PC-3 (cell line): ENCODE data around the gene KREMEN2. TPM values are rescaled to one million over a fixed set of nuclear protein-coding genes. Genes with fewer than 3 reads are reported as not detected.
"Not testable (repeated sequence)": the region's sequence is repeated elsewhere in the genome, so short reads cannot be mapped to it uniquely, and the experiment has no call there.

Experiments
- ATAC-seq: fragments of 200-7000 bp; cut with Tn5 transposase; 2 replicates; pipeline ENCODE4 v1.9.1; 2020; ENCODE audit warnings: mild to moderate bottlenecking, moderate library complexity
- BruUV-seq: library from RNA; stranded (reverse); fragments of 400-500 nt; replicated peaks from 2 replicates; lab custom pipeline; 2021; lab: Mats Ljungman, UMichigan
- CTCF ChIA-PET: fragments of 300-600 bp; sonication (Branson Sonifier 250); formaldehyde crosslinking; loops from one replicate; lab custom pipeline; 2022; ENCODE audit warnings: antibody characterized with exemption; lab: Charles Lee
- POLR2A ChIA-PET: fragments of 300-600 bp; sonication (Branson Sonifier 250); formaldehyde crosslinking; loops from one replicate; lab custom pipeline; 2022; ENCODE audit warnings: antibody characterized with exemption; ENCODE audit not compliant: unreplicated experiment; lab: Charles Lee
- DNase-seq: peaks from one replicate; pipeline ENCODE4 v3.0.0-alpha.2; 2015
- H2AFZ ChIP-seq: fragments of 300-600 bp; sonication (generic); 2 replicates; pipeline ENCODE4 v1.6.0; 2016; ENCODE audit warnings: antibody characterized with exemption, low read length
- H3F3A ChIP-seq: fragments of 300-600 bp; sonication (generic); one replicate; pipeline ENCODE4 v1.6.0; 2017; ENCODE audit warnings: antibody characterized with exemption, low read length, control low read depth, mild to moderate bottlenecking; ENCODE audit not compliant: unreplicated experiment
- H3K27ac ChIP-seq: fragments of 300-600 bp; sonication (generic); 2 replicates; pipeline ENCODE4 v1.5.1; 2016; ENCODE audit warnings: mild to moderate bottlenecking, low read length
- H3K27me3 ChIP-seq: fragments of 300-600 bp; sonication (generic); 2 replicates; pipeline ENCODE4 v1.6.1; 2016; ENCODE audit warnings: low read length, mixed read lengths
- H3K36me3 ChIP-seq: fragments of 300-600 bp; sonication (generic); 2 replicates; pipeline ENCODE4 v1.6.1; 2016; ENCODE audit warnings: low read depth, mixed run types, low read length, mixed read lengths
- H3K4me1 ChIP-seq: fragments of 300-600 bp; sonication (generic); 2 replicates; pipeline ENCODE4 v1.5.1; 2016; ENCODE audit warnings: low read length; ENCODE audit not compliant: insufficient read depth
- H3K4me2 ChIP-seq: fragments of 300-600 bp; sonication (generic); 2 replicates; pipeline ENCODE4 v1.6.0; 2016; ENCODE audit warnings: low read length
- H3K4me3 ChIP-seq: fragments of 300-600 bp; sonication (generic); 2 replicates; pipeline ENCODE4 v1.5.1; 2016; ENCODE audit warnings: mild to moderate bottlenecking, low read length, mixed read lengths
- H3K79me2 ChIP-seq: fragments of 300-600 bp; sonication (generic); 2 replicates; pipeline ENCODE4 v1.6.1; 2017; ENCODE audit warnings: low read length, mixed read lengths
- H3K9ac ChIP-seq: fragments of 300-600 bp; sonication (generic); 2 replicates; pipeline ENCODE4 v1.6.0; 2016; ENCODE audit warnings: mild to moderate bottlenecking, low read length
- H3K9me2 ChIP-seq: fragments of 300-600 bp; sonication (generic); replicated peaks from 2 replicates; pipeline ENCODE4 v1.6.1; 2016; ENCODE audit warnings: mixed run types, low read length, mixed read lengths
- H3K9me3 ChIP-seq: fragments of 300-600 bp; sonication (generic); 2 replicates; pipeline ENCODE4 v1.6.1; 2016; ENCODE audit warnings: low read length, mixed read lengths
- H4K20me1 ChIP-seq: fragments of 300-600 bp; sonication (generic); 2 replicates; pipeline ENCODE4 v1.6.1; 2016; ENCODE audit warnings: low read length, mixed read lengths
- EZH2 ChIP-seq: fragments of 300-600 bp; sonication (generic); IDR thresholded peaks from one replicate; pipeline ENCODE4 v1.6.1; 2017; ENCODE audit warnings: antibody characterized with exemption, mild to moderate bottlenecking, low read length; ENCODE audit not compliant: unreplicated experiment
- EZH2phosphoT487 ChIP-seq: fragments of 300-600 bp; sonication (generic); IDR thresholded peaks from 2 replicates; pipeline ENCODE4 v1.6.1; 2018; ENCODE audit warnings: mild to moderate bottlenecking, antibody characterized with exemption, low read length, borderline replicate concordance
- intact Hi-C: fragments of 100-400 bp; cut with micrococcal nuclease; formaldehyde crosslinking; loops from 2 replicates; pipeline ENCODE4 v1.9.0; 2023
- total RNA-seq: library from RNA; depleted of rRNA; stranded (reverse); fragments of >200 nt; gene quantifications from 2 replicates; pipeline ENCODE4 v1.2.3, GENCODE V29; 2014
- TF ChIP-seq, protein P1 (sequence below): fragments of 300-600 bp; sonication (generic); conservative IDR thresholded peaks from 2 replicates; pipeline ENCODE4 v1.5.1; 2017; ENCODE audit warnings: antibody characterized with exemption, low read depth, mild to moderate bottlenecking, low read length

The KREMEN2 gene
- total RNA-seq, 1 experiment from 2014 or later, result 3.6 TPM

DNA sequence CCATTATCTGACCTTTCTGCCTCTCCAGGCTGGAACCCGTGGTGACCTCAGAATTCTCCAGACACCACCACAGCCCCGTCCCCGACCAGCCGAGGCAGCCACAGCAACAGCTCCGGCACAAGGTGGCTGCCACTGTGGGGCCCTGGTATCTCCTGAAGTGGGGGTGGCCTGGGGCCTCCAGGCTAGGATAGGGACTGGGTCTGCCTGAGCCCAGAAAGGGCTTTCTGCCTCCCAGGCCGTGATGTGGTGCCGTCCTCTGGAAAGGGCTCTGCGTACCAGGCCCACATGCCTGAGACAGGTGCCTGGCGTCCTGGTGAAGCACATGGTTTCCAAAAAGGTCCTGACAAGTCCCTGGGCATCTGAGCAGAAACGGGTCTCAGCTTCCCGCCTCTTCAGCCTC lies 35.3 kb upstream of the KREMEN2 start:
- TF ChIP-seq EZH2 (no peak), EZH2phosphoT487 (no peak)
- TF ChIP-seq, protein P1, sequence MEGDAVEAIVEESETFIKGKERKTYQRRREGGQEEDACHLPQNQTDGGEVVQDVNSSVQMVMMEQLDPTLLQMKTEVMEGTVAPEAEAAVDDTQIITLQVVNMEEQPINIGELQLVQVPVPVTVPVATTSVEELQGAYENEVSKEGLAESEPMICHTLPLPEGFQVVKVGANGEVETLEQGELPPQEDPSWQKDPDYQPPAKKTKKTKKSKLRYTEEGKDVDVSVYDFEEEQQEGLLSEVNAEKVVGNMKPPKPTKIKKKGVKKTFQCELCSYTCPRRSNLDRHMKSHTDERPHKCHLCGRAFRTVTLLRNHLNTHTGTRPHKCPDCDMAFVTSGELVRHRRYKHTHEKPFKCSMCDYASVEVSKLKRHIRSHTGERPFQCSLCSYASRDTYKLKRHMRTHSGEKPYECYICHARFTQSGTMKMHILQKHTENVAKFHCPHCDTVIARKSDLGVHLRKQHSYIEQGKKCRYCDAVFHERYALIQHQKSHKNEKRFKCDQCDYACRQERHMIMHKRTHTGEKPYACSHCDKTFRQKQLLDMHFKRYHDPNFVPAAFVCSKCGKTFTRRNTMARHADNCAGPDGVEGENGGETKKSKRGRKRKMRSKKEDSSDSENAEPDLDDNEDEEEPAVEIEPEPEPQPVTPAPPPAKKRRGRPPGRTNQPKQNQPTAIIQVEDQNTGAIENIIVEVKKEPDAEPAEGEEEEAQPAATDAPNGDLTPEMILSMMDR, result no peak
- Histone ChIP-seq H3K9me3 (no peaks in the 10 kb centered on the region), H3K27ac (no peak overlapping the region), H3K27me3 (no peaks in the 10 kb centered on the region), H3K36me3 (no peaks in the 10 kb centered on the region), H3K4me3 (no peak overlapping the region), H3K4me2 (no peak overlapping the region), H3K4me1 (peaks cover 5% of the 10 kb centered on the region; the same call in 1 of the 2 replicates), H3F3A (no peaks in the 10 kb centered on the region), H4K20me1 (no peaks in the 10 kb centered on the region), H3K9ac (no peak overlapping the region), H3K9me2 (no peaks in the 10 kb centered on the region), H3K79me2 (no peaks in the 10 kb centered on the region), H2AFZ (no peak overlapping the region)
- intact Hi-C loops, result no loop called here
- ChIA-PET POLR2A (no interaction called here), CTCF (no interaction called here)
- no peak for DNase-seq
- ATAC-seq, result no peak
- BruUV-seq, result no TSS peak

- Histone ChIP-seq H3K9me2 (no peaks in the 10 kb centered on the region), H4K20me1 (no peaks in the 10 kb centered on the region), H3K9ac (no peak overlapping the region), H3K27me3 (no peaks in the 10 kb centered on the region), H3K4me2 (no peak overlapping the region), H3F3A (no peaks in the 10 kb centered on the region), H3K79me2 (no peaks in the 10 kb centered on the region), H3K9me3 (no peaks in the 10 kb centered on the region), H3K4me1 (peaks cover 5% of the 10 kb centered on the region; the same call in 1 of the 2 replicates), H2AFZ (no peak overlapping the region), H3K4me3 (no peak overlapping the region), H3K36me3 (no peaks in the 10 kb centered on the region), H3K27ac (no peak overlapping the region)
- no TSS peak for BruUV-seq
- intact Hi-C loops, result no loop called here
- TF ChIP-seq, protein P1, result no peak
- no peak for TF ChIP-seq EZH2
- no peak for TF ChIP-seq EZH2phosphoT487
- CTCF ChIA-PET, result no interaction called here
- POLR2A ChIA-PET, result no interaction called here
- DNase-seq, result no peak
- no peak for ATAC-seq
These were observed 34.4 kb upstream of the KREMEN2 start for GRCh38 chr16:2929693-2930092.

DNA sequence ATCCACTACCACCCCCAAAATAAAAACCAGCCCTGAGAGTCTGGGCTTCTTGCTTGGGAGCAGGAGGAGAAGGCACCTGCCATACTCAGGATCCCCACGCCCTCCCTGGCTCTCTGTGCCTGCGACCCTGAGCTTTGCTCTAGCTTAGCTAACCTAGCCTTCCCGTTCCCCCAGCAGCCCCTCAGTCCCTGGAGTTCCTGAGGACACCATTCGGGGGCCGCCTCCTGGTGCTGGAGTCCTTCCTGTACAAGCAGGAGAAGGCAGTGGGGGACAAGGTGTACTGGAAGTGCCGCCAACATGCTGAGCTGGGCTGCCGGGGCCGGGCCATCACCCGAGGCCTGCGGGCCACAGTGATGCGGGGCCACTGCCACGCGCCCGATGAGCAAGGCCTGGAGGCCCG lies 33.8 kb upstream of the KREMEN2 start:
- H3K27me3 ChIP-seq, result no peaks in the 10 kb centered on the region
- H3K4me2 ChIP-seq, result no peak overlapping the region
- ATAC-seq, result no peak
- H3K27ac ChIP-seq, result no peak overlapping the region
- DNase-seq, result no peak
- TF ChIP-seq, protein P1, result no peak
- TF ChIP-seq EZH2 (no peak), EZH2phosphoT487 (no peak)
- no peaks in the 10 kb centered on the region for H3K36me3 ChIP-seq
- no peak overlapping the region for H2AFZ ChIP-seq
- ChIA-PET POLR2A (no interaction called here), CTCF (no interaction called here)
- no peaks in the 10 kb centered on the region for H4K20me1 ChIP-seq
- H3K9me2 ChIP-seq, result no peaks in the 10 kb centered on the region
- H3K9ac ChIP-seq, result no peak overlapping the region
- no peaks in the 10 kb centered on the region for H3F3A ChIP-seq
- H3K4me3 ChIP-seq, result no peak overlapping the region
- peaks cover 5% of the 10 kb centered on the region; the same call in 1 of the 2 replicates for H3K4me1 ChIP-seq
- no peaks in the 10 kb centered on the region for H3K9me3 ChIP-seq
- no peaks in the 10 kb centered on the region for H3K79me2 ChIP-seq
- intact Hi-C loops, result no loop called here
- BruUV-seq, result no TSS peak

DNA sequence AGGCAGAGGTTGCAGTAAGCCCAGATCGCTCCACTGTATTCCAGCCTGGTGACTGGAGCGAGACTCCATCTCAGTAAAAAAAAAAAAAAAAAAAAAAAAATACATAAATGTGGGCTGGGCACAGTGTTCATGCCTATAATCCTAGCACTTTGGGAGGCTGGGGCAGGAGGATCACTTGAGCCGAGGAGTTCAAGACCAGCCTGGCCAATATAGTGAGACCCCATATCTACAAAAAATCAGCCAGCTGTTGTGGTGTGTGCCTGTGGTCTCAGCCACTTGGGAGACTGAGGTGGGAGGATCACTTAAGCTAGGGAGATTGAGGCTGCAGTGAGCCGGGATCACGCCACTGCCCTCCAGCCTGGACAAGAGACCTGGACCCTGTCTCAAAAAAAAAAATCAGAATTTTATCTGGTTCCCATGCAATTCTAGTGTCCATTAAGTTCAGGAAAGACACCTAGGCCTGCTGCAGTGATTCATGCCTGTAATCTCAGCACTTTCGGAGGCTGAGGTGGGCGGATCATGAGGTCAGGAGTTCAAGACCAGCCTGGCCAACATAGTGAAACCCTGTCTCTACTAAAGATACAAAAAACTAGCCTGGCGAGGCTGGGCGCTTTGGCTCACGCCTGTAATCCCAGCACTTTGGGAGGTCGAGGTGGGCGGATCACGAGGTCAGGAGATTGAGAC lies 32.7 kb upstream of the KREMEN2 start:
- POLR2A ChIA-PET, CTCF ChIA-PET, H3K4me1 ChIP-seq, H3K4me3 ChIP-seq, H3K9ac ChIP-seq, H2AFZ ChIP-seq, H3K9me2 ChIP-seq, H3K27ac ChIP-seq, H3K4me2 ChIP-seq, H3K36me3 ChIP-seq, H3F3A ChIP-seq, H4K20me1 ChIP-seq, intact Hi-C loops, DNase-seq, H3K79me2 ChIP-seq, H3K27me3 ChIP-seq, H3K9me3 ChIP-seq, BruUV-seq, ATAC-seq: not testable (repeated sequence)
